Ureter (tissue), 1 donor: ENCODE measurements around the gene IFITM10. TPM values are rescaled to one million over a fixed set of nuclear protein-coding genes. Genes with fewer than 3 reads are reported as not detected.

ENCODE experiments used
- DNase-seq: peaks from one replicate; pipeline ENCODE4 v3.0.0-alpha.2; 2020; ENCODE audit warnings: low spot score
- total RNA-seq: library from RNA; stranded (reverse); gene quantifications from one replicate; pipeline ENCODE4 v1.2.4, GENCODE V29; 2023
- donor health status: DM: yes; HTN: yes; CAD: no.

Gene IFITM10
- total RNA-seq, 1 donor from 2014 or later: 49.2 TPM

DNA sequence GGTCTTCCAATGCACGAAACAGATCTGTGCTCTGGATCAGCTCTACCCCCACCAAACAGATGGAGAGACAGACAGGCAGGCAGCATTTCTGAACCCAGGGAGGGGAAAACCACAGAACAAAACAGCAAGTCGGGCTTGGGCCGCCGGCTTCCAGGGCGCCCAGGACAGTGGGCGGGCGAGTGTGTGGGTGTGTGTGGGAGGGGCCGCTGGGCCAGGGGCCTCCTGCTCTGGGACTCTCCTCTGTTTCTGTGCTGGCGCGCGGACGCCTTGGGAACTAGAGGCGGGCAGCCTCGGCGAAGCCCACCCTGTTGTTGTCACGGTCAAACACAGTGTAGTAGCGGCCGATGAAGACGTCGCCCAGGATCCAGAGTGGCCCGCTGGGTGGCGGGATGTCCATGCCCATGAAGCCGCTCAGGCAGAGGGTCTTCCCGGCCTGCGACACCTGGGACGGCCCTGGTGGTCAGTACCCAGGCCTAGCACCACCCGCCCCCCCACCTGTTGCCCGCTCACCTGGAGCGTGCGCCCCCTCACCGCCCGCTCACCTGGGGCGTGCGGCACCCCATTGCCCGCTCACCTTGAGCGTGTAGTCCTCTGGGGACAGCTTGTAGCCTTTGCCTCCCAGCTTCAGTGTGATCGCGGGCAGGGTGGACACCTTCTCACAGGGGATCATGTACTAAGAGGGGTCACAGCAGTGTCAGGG, 3.0 kb upstream of the IFITM10 start:
- DNase-seq: no peak

DNA sequence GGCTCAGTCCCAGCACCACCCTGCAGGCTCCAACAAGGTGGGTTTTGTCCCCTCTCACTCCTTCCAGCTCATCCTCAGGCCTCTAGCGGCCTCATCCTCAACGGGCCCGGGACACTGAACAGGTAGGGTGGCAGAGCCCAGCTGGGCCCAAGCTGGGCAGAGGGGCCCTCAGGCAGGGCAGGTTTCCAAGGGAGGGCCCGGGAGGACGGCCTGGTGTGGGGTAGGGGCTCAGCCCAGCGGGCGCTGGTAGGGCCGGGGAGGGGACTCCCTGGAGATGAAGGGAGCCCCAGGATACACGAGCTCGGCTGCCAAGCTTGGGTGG, 2.5 kb upstream of the IFITM10 start:
- no peak for DNase-seq

DNA sequence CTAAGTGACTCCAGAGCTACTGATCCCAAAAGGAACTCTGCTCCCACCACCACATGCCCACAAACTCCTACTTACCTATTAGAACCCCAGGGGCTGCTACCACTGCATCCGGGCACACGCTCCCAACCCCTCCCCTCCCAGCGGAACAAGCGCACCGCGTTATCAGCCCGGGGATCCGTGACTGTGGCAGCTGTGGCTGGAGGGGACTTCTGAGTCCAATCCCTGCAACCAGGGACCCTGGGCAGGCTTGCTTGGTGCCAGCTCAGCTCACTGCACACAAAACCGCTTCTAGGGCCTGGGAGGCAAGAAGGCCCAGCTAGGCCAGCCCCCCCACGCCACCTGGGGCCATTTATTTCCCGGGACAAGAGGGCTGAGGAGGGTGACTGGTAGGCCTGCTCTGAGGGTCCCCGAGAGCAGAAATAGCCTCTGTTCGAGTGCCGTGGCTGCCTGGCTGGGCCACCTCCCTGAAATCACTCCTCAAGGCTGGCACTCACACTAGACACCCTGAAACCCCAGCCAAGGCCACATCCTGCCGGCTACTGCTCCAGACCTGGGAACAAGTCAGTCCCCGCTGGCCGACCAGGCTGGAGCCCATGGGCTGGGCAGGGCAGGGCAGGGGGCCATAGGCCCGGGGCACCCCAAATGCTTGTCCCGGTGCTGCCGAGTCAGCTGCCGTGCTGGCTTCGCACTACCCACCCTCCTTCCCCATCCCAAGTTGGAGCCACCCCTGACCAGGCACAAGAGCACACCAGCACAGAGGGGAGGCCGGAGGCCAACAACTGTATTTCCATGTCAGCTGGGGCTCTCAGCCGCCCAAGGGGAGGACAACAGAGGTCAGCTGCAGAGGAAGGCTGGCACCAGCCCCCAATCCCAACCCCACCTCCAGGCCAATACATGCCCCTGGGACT, 1.9 kb upstream of the IFITM10 start:
- DNase-seq: peak; percentile 50

DNA sequence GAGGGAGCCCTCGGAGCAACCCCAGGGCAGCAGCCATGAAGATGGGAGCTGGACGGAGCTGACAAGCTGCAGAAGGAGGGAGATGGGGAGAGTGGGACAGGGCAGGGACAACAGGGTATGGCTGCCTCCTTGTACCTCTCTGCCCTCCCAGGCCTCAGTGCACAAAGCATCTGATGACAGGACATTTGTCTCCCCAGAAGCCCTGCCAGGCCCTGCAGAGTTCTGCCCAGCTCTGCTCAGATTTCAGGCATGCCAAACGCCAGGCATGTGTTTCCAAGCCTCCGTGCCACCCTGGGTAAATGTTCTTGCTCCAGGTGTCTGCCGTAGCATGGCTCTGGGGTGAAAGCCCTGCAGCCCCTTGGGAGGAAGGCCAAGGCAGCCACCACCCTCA, 1.1 kb upstream of the IFITM10 start:
- peak; percentile 43 for DNase-seq

DNA sequence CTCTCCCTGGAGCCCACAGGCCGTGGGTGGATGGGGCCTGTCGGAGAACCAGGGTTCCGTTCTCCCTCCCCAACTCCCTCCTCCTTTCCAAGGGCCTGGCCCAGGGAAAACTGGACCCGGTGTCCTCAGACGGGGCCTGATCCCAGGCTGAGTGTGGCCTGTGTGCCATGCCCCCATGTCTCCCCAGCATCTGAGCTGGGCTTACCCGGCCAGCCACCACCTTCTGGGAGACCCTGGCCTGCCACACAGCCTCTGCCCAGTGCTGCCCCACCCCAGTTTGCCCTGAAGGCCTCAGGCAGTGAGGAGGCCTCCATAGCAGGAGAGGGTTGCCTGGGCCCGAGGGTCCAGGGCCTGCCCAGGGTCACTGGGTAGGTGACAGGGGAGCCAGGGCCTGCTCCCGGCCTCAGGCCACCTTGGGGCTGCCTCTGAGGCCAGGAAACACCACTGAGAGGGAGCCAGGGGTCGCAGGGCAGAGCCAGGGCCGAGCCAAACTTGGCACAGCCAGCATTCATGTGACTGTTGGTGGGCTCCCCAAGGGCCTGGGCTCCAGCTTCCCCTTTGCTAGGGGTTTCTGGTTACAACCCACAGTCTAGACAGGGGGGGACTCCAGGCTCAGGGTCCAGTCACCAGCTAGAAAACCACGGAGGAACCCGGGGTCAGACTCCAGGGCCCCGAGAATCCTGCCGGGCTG, 590 bp upstream of the IFITM10 start:
- DNase-seq: peak; percentile 44

DNA sequence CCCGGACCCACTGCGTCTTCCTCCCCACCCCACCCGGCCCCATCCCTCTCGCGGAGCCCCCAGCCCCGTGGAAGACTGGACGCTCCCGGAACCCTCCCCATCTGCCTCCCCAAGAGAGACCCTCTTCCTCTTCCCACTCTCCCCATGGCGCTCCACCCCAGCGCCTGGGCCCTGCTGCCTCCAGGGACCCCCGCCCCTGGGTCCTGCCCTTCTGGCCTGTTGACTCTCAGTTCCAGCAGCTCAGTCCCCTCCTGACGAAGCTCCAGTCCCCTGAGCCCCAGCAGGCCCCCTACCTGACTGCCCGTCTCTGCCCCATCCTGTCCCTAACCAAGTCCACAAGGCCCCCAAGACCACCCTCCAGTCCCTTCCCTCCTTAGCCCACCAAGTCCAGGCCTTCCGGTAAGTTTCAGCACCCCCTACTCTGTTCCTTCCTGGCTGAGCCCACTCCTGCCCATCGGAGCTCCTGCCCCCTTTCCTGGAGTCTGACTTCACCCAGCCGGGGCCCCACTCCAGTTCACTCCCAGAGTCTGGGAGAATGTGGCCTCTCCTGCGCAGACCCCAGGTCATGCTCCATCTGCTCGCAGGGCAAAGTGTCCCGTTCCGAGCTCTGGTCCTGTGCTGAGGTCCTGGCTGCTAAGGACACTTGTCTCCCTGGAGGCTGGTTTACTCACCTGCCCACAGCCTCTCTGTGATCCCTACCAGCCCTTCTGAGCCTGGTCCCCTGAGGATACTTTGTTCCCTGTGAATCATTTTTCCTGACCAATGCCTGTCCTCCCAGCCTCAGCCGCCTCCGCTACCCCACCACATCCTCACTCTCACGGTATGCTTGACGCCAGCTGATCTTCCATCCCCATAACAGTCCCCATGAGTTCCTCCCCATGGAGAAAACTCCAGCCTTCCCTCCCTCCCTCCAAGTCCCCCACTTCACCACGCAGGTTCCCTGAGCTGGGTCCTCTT, 722 bp downstream of the IFITM10 start:
- DNase-seq: peak; percentile 56

DNA sequence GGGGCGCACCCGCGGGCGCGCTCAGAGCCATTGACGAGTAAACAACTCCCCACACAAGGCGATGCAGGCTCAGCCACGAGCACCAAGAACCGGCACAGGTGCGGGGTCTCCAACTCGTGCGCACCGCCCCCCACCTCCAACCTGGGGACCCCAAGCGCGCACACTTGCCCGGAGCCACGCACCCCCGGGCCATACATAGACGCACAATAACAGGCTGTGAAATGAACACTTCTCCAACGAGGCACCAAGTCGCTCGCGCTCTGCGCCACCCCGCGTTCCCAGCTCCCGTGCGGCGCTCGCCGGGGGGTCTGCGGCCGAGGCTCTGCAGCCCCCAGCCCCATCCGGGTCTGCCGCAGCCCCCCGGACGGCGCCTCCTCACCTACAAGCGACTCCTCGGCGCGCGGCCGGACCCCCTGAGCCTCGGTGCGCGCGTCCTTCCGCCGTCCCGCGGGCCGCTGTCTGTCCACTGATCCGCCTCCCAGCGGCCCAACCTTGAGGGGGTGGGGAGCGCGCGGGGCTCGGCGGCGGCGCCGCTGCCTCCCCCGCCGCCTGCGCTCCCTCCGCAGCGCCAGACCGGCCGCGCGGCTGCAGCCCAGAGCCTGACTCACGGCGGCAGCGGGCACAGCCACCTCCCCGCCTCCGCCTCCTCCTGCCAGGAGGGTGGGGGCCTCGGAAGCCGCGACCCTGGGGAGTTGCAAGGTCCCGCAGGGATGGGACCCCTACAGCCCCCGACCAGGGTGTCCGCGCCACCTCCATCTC, 1.6 kb downstream of the IFITM10 start:
- DNase-seq: peak; percentile 52

DNA sequence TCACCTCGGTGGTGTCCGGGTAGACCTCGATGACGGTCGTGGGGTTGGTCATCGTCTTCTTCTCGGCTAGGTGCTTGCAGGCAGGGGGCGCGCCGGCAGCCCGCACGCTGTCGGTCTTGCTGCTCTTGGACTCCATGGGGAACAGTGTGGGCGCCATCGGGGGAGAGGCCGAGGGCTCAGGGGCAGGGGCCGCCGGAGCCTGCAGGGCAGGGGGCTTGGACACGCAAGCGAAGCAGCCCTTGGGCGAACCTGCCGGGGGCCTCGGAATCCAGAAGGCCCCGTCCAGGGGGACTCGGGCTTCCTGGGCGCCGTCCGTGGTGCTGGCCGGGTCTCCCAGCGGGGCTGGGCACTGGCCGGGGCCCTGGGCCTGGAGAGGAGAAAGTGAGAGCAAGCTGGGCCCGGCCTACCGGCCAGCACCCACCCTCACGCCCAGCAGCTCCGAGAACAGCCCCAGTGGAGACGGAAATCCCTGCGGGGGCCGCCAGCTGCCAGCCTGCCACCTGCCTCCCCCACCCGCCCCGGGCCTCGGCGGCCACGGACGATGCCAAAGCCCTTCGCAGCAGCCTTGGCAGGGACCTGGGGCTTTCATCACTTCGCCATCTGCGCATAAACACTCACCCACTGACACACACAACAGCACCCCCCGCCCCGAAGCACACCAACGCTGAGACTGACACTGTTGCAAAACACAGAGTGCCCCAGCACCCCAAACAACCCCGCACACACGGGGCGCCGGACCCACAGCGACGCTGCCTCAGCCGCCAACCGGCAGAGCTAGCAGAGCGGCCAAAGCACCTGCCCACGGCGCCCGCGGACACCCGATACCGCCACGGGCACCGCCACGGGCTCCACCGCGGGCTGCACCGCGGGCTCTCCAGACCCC, 2.4 kb downstream of the IFITM10 start:
- peak; percentile 55 for DNase-seq

DNA sequence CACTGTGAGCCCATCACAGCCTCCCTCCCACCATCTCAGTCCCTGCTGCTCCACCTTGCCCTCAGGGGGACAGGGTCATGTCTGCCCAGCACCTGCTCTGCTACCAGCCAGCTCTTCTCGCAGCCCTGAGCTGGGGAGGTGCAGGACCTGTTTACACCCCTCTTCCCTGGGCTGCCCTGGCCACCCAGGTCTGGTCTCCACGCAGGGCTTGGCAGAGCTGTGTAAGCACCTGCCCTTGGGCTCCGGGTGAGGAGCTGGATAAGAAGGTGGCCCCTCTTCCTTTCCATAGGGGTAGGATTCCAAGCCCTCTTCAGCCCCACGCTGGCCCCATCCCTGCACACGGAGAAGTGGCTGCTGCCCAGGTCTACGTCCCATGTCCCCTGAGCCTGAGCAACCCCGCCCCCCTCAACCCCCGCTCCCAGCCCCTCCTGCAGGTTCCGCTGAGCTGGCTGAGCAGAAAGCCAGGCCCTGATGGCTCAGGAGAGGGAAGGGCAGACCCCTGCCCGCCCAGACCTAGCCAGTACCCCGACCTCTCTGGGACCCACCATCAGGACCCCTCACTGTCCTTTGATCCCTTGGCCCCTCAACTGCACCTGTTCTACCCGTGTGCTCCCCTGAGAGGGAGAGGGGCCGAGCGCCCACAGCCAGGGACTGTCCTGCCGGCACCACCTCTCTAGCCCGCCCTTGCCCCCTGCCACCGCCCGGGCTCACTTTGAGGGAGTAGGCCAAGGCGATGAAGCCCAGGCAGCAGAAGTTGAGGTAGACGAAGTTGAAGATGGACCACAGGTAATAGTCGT, 3.2 kb downstream of the IFITM10 start:
- peak; percentile 44 for DNase-seq

DNA sequence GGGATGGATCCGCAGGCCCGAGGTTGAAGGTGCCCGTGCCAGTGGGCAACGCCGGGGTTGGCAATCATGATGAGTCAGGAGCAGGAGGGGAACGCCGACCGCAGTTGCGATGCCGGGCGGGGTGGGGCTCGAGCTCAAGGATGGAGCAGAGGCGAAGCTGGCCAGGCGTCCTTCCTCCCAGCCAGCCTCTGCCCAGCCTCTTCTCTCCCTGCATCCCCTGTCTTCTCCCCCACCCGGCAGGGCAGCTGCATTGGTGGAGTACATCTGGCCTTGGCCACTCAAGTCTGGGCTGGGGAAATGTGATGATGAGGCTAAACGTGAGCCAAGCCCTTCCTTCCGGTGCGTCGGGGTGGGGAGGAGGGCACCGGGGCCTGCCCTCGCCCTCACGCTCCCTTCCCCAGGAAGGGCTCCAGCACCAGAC, 3.9 kb downstream of the IFITM10 start:
- peak; percentile 55 for DNase-seq

DNA sequence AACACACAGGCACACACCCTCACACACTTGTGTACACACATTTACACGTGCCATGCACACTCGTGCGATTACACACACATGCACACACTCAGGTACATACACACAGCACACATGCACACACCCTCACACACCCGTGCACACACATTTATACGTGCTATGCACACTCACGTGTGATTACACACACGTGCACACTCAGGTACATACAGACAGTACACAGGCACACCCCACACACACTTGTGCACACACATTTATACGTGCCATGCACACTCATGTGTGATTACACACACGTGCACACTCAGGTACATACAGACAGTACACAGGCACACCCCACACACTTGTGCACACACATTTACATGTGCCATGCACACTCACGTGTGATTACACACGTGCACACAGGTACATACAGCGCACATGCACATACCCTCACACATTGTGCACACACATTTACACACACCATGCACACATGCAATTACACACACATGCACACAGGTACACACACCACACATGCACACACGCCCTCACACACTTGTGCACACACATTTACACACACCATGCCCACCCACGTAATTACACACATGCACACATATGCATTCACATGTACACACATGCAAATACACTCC, 4.6 kb downstream of the IFITM10 start:
- DNase-seq: no peak

DNA sequence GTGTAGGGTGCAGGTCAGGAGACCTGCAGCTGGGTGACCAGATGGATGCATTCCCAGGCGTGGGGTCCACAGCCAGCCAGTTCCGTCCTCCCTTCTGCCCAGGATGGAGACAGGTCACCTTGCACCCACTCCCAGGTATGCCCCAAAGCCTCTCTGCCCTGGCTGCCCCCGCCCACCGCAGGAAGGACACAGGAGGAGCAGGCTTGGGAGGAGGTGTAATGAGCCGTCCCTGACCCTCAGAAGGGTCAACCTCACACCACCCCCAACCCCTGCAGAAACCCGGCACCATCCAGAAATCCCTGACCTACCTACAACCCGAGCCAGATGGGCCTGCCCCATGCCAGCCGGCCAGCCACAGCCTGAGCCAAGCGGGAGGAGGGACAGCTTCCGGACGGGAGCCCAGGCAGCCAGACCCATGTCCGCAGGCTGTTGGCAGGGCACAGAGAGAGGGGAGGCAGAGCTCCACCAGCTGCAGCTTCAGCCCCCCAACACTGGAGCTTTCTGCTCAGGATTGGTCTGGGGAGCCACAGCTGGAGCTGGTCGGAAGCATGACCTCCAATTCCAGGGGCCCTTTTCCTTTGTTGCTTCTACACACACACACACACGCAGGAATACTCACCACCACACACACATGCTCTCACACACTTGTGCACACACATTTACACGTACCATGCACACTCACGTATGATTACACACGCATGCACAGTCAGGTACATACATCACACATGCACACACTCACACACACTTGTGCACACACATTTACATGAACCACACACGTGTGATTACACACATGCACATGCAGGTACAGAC, 5.3 kb downstream of the IFITM10 start:
- peak; percentile 48 for DNase-seq

DNA sequence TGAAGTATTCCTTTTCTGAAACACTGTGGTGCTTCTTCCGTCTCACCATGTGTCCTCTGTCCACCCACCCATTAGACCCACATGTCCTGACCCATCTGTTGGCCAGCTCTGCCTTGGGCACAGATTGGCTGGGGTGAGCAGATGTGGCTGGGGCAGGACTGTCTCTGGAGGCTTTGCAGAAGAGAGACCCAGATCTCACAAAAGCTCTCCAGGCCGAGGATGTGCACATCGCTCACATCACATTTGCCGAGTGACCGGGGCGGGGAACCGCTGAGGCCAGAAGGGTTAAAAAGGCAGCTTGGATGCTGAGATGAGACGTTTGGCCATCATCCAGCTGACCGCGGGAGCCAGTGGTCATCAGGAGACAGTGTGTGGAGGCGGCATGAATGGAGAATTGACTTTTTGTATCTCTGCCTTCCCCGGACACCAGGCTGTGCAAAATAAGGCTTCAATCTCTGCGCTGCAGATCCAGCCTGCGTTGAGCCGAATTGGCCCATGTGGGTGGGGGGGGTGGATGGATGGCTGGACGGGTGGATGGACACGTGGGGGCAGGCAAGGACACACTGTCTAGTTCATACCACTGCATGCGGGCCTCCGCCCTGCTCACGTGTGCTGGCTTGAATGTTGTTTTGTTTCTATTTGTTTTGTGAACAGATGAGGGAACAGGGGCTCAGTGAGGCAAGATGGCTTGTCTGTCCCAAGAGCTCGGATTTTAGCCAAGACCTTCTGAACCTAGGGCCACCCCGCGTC, 6.1 kb downstream of the IFITM10 start:
- DNase-seq: peak; percentile 47

DNA sequence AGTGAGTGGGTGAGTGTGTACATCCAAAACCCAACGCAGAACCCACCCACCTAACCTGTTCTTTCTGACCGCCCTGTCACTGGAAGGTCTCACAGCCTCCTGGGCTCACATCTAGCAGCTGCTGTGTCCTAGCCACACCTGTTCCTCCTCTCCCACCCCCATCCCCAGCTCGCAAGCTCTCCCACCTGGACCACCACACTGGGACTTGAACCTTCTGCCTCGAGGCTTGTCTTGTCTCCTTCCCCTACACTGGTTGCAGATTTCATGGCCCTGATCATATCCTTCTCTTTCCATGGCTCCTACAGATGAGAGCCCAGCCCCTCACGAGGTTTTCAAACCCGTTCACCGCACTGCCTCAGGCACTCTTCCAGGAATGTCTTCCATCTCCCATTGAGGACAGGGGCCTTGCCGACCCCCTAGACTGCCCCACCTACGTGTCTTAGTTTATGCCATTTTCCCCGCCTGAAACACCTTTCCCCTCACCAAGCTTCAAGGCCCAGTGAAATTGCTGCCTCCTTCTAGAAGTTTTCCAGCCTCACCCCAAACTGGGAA, 6.7 kb downstream of the IFITM10 start:
- DNase-seq: peak; percentile 42

DNA sequence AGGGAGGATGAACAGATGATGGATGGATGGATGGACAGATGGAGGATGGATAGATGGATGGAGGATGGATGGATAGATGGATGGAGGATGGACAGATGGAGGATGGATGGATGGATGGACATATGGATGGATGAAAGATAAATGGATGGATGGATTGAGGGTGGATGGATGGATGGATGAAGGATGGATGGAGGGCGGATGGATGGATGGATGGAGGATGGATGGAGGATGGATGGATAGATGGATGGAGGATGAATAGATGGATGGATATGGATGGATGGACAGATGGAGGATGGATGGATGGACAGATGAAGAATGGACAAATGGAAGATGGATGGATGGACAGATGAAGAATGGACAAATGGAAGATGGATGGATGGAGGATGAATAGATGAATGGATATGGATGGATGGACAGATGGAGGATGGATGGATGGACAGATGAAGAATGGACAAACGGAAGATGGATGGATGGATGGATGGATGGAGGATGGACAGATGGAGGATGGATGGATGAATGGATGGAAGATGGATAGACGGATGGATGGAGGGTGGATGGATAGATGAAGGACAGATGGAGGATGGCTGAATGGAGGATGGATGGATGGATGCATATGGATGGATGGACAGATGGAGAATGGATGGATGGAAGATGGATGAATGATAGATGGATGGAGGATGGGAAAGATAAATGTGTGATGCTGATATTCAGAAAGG, 7.4 kb downstream of the IFITM10 start:
- no peak for DNase-seq

DNA sequence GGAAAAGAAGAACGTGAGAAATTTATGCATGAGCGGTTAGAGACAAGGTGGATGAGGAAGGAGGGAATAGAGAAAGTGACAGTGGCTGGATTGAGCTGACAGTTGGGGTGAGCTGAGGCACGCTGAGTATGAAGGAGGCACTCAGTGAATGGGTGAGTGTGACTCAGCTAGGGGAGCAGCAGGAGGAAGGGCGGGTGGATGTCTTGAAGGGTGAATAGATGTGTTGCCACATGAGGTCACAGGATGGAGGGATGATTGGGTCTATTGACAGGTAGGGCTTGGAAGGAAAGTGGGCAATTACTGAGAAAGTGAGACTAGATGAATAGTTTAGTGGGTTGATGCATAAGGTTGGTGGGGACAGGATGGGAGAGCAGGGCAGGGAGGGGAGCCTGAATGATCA, 8.0 kb downstream of the IFITM10 start:
- DNase-seq: peak; percentile 41
